Activated CD4-positive, alpha-beta T cell treated with anti-CD3 and anti-CD28 coated beads for 4 hours (primary cell): ENCODE data around the gene IGFBP3.
A peak's percentile ranks its signal among the peaks of the same experiment; 100 is the strongest.
"Not testable (repeated sequence)": the region's sequence is repeated elsewhere in the genome, so short reads cannot be mapped to it uniquely, and the experiment has no call there.

ENCODE experiments used
- DNase-seq, 2 donors: peaks; one replicate each; pipeline ENCODE4 v3.0.0-alpha.2; 2020

The IGFBP3 gene

DNA sequence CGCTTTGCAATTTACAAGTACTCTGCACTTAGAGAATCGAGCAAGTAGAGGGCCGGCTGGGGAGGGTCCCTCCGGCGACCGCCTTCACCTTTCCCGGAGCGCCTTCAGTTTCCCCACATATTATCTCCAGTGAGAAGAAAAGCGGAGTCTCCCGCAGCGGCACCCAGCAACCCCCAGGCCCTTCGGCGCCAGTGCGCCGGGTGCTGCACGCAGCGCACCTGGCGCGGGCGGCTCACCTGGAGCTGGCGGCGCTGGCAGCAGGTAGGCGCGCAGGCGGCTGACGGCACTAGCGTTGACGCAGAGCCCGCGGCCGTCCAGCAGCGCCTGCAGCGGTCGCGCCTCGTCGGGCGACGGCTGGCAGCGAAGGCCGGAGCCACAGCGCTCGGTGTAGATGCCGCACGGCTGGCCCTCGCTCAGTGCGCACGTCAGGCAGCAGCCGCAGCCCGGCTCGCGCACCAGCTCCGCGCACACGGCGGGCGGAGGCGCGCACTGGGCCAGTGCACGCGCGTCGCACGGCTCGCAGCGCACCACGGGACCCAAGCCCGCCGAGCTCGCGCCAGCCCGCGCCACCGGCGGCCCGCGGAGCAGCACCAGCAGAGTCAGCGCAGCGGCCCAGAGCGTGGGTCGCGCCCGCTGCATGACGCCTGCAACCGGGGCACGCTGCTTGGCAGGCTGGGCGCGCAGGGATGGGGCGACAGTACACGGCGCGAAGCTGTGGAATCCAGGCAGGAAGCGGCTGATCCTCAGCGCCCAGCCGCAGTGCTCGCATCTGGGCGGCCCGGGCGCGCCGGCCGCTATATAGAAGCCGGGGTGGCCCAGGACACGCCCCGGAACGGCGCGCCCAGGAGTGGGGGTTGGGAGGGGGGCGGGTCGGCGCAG, at the start of gene IGFBP3:
TSS of gene IGFBP3 (minus strand) at position 771 of the 879 bp plus-strand sequence. CDS start at position 639, 132 bp downstream.
- no peak for DNase-seq

- DNase-seq, result no peak
These were observed 49.4 kb upstream of the IGFBP3 start for GRCh38 chr7:45970454-45970853.

DNA sequence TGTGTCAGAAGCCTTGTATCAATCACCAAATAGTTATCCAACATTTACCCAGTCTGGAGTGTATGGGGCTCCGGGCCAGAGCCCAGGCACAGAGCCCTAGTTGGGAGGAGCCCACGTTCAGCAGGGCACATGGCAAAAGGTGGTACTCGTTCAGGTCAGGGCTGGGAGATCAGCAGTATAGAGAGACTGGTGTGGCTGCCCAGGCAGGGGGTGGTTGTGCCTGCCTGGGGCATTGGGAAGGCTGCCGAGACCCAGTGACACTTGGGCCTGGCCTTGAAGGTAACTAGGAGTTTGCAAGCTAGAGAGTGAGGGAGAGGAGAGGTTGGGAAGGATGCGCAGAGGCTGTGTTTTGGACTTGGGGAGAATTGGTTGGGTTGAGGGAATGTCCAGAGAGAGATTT, 48.9 kb upstream of the IGFBP3 start:
- DNase-seq, result no peak

- DNase-seq, result no peak
These were observed 47.9 kb upstream of the IGFBP3 start for GRCh38 chr7:45968856-45969541.

DNA sequence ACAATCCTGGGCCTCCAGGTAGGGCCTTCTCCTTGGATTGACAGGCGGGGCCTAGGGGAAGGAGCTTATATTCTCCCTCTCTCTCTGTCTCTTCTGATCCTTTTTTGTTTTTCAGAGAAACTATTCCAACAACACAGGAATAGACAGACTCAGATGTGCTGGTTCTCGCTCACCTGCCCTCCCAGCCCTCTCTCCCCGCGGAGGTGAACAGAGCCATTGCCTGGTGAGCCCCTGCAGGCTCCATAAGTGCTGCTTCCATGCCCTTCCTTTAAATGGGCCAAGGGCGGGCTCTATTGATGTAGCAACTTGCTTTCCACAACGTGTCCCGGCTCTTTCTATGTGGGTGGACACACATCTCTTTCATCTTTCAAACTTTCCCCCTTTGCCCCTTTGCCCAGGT, 47.2 kb upstream of the IGFBP3 start:
- DNase-seq, result no peak

DNA sequence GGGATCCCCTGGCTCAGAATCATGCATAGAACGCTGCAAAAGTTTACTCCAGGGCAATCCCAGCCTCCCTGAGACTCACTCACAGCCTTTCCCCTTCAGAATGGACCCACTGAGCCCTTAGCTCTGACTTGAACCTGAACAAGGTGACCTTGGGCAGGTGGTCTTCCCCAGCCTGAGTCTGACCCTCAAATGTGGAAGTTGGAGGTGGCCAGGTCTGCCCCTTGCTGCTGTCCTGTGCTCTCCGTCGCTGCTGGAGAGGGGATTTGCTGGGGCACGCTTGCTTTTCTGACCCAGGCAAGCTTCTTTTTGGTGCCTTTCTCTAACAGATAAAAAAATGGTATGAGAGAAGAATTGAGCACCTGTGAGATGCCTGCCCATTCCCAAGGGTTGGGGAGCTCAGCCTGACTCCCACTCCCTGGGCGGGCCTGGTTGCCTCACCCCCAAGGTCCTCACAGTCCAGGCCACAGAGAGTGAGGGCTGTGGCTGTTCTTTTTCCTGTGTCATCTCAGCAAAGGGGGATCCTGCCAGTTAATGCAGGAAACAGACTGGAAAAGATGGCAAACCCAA, 46.6 kb upstream of the IGFBP3 start:
- DNase-seq, result no peak

GRCh38 chr7:45962861-45963260, 41.8 kb upstream of the IGFBP3 start:
- DNase-seq, result no peak

DNA sequence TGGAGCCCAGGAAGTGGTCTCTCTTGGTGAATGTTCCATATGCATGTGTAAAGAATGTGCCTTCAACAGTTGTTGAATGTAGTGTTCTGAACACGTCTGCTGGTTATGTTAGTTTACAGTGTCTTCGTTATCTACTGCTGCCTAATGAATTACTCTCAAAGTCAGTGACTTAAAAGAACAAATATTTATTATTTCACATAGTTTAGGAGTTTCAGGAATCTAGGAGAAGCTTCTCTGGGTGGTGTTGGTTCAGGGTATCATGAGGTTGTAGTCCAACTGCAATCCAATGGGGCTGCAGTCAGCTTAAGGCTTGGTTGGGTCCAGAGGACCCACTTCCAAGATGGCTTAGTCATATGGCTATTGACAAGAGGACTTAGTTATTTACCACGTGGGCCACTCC, 36.6 kb upstream of the IGFBP3 start:
- no peak for DNase-seq

GRCh38 chr7:45955286-45955685, 34.2 kb upstream of the IGFBP3 start:
- no peak for DNase-seq

- DNase-seq, result not testable (repeated sequence)
These were observed 32.0 kb upstream of the IGFBP3 start for GRCh38 chr7:45953055-45953454.

DNA sequence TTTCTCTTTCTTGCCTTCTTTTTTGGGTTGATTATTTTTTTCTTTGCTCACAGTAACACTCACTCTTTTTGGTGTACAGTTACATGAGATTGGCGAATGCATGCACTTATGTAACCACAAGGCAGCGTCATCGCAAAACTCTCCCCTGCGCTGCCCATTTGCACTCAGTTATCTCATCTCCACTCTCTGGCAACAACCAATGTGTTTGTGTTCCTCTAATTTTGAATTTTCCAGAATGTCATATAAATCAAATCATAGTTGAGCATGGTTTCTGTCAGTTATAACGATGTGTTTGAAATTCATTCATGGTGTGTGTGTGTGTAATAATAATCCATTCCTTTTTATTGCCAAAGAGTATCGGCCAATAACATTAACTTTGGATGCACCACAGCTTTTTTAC, 23.0 kb upstream of the IGFBP3 start:
- DNase-seq, result no peak

DNA sequence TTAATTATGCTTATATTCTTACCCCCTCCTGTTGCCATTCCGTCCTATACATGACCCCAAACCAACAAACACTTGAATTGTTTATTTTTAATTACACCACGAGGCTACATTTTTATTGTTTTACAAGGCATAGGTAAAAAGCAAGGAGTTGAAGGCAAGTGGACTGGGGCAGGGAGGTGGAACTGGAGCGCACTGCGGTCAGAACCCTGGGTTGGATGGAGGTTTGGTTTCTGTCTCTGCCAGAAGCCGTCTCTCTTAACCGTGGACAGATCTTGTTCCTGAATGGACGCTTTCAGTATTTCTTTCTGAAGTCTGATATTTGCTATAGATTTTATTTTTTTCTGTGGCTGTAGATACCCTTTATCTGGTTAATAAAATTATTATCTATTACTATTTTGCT, 19.9 kb upstream of the IGFBP3 start:
- no peak for DNase-seq

DNA sequence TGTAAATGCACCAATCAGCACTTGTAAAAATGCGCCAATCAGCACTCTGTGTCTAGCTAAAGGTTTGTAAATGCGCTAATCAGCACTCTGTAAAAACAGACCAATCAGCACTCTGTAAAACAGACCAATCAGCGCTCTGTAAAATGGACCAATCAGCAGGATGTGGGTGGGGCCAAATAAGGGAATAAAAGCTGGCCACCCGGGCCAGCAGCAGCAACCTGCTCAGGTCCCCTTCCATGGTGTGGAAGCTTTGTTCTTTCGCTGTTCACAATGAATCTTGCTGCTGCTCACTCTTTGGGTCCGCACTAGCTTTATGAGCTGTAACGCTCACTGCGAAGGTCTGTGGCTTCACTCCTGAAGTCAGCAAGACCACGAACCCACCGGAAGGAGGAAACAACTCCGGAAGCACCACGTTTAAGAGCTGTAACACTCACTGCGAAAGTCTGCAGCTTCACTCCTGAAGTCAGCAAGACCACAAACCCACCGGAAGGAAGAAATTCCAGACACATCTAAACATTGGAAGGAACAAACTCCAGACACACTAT, 19.2 kb upstream of the IGFBP3 start:
- DNase-seq, result not testable (repeated sequence)

- DNase-seq, result no peak
These were observed 18.5 kb upstream of the IGFBP3 start for GRCh38 chr7:45939574-45939973.

- no peak for DNase-seq
These were observed 17.7 kb upstream of the IGFBP3 start for GRCh38 chr7:45938626-45939302.

DNA sequence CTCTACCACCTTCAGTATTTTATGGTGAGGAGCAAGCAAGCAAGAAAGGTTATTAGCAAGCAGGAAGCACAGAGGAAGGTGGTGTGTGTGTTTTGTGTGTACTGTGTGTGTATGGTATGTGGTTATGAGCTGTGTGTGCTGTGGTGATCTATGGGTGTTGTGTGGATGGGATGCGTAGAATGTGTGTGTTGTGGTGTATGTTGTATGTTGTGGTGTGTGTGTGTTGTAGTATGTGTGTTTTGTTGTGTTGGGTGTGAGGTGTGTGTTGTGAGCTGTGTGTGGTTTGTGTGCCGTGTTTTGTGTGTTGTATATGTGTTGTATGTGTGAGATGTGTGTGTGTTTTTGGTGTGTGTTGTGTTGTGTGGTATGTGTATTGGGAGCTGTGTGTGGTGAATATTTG, 16.8 kb upstream of the IGFBP3 start:
- DNase-seq, result no peak

DNA sequence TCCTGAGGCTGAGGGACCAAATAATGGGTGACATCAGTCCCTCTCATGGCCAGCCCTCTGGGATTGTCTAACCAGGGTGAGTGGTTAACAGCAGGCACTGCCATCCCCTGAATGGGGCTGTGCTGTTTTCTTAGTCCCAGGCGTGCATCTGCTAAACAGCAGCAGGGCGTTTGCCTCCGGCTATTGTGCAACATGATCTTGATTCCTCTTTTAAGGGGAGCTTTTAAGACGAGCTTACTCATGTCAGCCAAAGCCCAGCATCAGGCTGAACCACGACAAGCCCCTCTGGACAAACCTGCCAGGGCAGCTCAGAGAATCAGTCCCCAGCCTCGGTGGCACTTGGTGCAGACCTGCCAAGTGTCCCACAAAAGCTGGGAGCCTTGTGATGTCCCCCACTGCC, 16.2 kb upstream of the IGFBP3 start:
- no peak for DNase-seq

DNA sequence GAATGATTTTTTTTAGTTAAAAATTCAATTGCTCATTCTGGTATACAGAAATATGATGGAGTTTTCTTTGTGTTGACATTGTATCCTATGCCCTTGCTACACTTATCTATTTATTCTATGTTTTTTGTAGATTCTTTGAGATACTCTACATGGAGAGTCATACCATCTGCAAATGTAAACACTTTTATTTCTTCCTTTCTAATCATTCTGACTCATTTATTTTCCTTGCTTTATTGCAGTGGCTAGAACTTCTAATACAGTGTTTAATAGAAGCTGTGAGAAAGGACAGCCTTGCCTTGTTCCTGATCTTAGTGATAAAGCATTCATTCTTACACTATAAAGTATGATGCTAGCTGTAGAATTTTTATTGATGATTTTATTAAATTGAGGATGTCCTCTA, 9.9 kb upstream of the IGFBP3 start:
- no peak for DNase-seq

DNA sequence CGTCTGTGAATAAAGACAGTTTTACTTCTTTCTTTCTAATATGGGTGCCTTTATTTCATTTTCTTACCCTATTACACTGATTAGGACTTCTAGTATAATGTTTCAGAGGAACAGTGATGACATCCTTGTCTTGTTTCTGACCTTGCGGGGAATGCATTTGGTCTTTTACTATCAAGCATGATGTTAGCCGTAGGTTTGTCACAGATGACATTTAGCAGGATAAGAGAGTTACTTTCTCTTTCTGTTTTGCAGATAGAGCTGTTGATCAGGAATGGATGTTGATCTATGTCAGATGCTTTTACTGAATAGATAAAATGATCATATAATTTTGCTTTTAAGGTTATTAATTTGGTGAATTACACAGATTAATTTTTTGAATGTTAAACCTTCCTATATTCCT, 6.6 kb upstream of the IGFBP3 start:
- DNase-seq, result no peak

DNA sequence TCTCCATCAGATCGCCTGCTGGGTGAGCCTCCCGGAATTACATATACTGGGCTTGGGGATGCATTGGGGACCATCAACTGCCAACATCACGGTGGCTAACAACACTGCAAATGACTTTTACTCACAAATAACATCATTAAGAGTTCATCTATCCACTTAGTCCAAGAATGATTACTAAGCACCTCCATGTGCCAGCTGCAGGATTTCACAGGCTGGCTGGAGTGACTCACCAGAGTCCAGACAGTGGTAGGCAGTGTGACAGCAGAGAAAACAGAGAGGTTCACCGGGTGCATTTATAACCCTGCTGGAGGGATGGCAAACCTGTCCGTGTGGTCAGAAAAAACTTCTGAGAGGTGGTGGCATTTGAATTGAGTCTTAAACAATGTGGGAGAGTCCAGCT, 3.2 kb upstream of the IGFBP3 start:
- no peak for DNase-seq

GRCh38 chr7:45923818-45924217, 2.7 kb upstream of the IGFBP3 start:
- no peak for DNase-seq

DNA sequence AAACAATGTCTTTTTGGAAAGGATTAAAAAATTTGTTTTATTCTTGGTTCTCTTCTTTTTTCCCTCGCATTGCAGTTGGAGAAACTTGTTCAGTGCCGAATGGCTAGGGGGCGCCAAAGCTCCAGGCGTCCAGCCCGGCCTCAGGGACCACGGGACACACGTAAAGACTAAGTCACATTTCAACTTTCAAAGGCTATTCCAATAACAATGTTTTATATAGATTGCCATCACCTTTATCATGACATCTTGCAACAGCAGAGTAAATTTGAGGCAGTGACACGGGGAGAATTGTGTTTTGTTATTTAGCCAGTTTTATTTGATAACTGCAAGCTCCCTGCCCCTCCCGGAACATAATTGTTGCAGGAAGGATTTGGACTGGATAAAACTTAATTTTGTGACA, 2.2 kb upstream of the IGFBP3 start:
- DNase-seq, result peak; percentile 30 to 42

DNA sequence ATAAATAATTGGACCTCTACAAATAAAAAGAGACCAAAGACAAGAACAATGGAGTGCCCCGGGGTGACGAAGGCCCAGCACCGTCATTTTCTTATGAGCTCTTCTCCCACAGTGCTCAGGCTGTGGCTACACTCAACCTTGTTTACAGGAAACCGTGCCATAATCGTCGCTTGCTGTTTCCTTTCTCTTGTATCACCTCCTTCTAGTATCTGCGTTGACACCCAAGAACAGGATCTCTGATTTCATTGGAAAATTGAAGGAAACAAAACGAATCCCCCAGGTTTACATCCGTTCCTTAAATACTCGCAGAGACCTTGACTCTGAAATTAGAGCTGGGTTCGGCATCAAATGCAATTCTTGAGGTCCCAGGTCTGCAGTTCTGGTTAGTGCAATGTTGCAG, 1.7 kb upstream of the IGFBP3 start:
- no peak for DNase-seq
